GM18519 (cell line): ENCODE results near the gene CSNK1A1.
"Not testable (repeated sequence)": the region's sequence is repeated elsewhere in the genome, so short reads cannot be mapped to it uniquely, and the experiment has no call there.

Experiments used
- ATAC-seq: cut with Tn5 transposase; IDR thresholded peaks from one replicate; pipeline ENCODE4 v1.9.1; 2021; ENCODE audit warnings: mild to moderate bottlenecking, moderate library complexity; ENCODE audit not compliant: unreplicated experiment, low FRiP score

CSNK1A1 gene

DNA sequence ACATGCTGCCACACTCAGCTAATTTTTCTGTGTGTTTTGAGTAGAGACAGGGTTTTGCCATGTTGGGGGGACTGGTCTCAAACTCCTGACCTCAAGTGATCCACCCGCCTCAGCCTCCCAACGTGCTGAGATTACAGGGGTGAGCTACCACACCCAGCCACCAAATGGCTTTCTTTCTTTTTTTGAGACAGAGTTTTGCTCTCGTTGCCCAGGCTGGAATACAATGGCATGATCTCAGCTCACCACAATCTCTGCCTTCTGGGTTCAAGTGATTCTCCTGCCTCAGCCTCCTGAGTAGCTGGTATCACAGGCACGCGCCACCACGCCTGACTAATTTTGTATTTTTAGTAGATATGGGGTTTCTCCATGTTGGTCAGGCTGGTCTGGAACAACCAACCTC is 15.5 kb downstream of the CSNK1A1 start:
- ATAC-seq = not testable (repeated sequence)

DNA sequence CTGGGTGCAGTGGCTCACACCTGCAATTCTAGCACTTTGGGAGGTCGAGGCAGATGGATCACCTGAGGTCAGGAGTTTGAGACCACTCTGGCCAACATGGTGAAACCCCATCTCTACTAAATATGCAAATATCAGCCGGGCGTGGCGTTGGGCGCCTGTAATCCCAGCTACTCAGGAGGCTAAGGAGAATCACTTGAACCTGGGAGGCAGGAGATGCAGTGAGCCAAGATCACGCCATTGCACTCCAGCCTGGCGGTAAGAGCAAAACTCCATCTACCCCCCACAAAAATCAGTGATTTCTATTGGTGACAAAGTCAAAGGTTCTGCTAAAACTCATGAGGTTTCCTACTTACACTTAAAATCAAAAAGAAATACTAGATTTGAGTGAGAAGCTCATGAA is 18.8 kb downstream of the CSNK1A1 start:
- no peak for ATAC-seq

DNA sequence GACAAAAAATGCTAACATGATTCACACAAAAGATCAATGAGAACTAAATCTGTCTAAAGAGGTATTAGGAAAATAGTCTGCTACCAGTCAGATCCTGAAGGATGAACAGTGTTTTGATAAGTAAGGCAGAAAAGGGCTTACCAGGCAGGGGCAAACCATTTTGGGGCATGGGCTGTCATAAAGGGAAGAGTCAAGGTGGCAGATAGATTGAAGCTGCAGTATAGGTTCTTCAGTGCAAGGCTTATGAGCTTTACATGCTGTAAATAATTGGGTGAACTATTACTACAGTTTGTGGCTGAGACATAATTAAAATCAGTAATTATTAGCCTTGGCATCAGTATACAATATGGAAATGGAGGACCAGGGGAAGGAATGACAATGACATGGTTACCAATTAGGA is 21.8 kb downstream of the CSNK1A1 start:
- ATAC-seq = no peak

DNA sequence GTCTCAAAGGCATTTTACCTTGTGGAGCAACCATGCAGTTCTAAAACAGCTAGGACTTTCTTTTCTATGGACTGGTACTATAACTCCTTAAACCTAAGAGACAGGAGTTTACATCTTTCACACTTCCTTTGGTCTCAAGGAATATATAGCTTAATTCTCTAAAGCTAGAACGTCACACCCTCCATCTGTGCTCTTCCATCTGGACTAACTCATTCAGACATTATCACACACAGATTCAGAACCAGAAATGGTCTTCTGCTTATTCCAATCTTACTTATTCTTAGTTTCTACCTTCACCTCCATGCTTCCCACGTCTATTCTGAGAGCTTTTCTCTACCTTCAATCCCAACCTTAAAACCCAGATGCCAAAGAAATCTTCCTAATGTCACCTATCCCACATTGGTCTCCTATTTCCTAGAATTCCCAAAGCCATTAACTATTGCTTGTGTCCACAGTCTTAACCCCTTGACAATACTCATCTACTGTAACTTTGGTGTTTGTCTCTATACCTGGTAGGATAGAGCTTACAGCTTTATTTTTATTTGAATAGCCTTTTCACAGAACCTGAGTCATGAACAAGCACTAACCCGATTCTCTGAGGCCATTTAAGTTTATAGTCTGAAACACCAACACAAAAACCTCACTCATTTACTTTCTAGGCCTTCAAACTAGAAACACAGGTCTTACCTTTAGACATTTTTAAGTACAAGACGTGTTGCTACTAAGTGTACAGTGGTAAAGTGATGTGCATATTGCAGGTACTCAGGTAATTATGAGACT is 22.8 kb downstream of the CSNK1A1 start:
- ATAC-seq = no peak

DNA sequence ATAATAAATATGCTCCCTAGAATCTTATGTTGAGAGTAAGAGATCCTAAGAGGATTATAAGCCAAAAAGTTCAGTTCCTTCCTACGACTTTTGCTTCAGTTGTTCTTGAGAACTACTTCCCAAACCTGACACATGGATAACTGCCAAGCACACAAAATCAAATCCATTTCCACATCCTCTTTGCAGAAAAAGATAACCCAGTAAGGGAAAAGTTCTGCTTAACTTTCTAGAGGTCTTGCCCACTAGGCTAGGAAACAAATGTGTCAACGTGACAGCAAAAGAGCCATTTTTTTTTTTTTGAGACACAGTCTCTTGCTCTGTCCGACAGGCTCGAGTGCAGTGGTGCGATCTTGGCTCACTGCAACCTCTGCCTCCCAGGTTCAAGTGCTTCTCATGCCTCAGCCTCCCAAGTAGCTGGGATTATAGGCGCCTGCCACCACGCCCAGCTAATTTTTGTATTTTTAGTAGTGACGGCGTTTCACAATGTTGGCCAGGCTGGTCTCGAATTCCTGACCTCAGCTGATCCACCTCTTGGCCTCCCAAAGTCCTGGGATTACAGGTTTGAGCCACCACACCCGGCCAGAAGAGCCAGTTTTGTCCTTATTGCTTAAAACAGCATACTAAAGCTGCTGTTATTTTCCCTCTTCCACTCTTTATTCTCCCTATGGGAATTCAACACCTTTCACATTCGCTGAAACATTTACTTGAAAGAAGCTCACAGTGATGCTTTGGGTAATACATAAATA is 24.2 kb downstream of the CSNK1A1 start:
- no peak for ATAC-seq

DNA sequence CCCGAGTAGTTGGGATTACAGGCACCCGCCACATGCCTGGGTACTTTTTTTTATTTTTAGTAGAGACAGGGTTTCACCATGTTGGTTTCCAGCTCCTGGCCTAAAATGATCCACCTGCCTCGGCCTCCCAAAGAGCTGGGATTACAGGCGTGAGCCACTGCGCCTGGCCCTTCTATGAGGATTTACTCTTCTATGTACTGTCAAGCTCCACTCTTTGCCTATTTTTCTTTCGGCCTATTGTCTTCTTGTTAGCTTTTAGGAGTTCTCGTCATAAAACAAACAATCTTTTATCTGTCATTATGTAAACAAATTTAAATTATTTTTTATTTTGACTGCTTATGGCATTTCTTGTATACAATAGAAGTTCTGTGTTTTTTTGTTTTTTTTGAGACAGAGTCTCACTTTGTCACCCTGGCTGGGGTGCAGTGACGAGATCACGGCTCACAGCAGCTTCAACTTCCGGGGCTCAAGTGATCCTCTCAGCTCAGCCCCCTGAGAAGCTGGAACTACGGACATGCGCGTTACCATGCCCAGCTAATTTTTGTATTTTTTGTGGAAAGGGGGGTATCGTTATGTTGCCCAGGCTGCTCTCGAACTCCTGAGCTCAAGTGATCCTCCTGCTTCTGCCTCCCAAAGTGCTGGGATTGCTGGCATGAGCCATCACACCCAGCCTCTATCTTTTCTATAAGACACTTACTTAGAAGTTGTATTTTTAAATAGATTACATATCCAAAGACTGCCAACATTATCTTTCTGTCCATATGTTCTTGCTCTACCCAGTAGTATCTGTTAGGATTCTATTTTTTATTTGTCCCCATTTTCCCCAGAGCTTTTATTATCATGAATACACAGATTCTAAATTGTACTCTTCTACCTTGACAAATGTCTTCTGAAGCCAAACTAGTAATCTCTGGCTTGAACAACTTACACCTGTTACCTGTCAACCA is 29.2 kb downstream of the CSNK1A1 start:
- ATAC-seq = no peak

DNA sequence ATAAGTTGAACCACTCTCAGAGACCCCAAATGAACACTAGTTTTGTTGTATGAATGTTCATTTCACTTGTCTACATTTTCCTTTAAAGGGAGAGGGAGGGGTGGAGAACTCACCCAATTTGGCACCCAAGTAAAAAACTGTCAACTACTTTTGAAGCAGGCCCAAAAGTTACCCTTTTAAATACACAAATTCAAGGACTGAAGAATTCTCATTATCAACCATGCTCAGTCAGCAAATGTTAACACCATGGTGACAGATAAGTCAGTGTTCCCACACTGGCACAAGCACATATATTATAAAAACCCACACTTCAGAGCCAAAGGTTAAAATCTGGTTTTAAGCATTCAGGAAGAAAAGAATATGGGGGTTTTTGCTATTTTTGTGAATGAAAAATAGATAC is 31.6 kb downstream of the CSNK1A1 start:
- no peak for ATAC-seq

DNA sequence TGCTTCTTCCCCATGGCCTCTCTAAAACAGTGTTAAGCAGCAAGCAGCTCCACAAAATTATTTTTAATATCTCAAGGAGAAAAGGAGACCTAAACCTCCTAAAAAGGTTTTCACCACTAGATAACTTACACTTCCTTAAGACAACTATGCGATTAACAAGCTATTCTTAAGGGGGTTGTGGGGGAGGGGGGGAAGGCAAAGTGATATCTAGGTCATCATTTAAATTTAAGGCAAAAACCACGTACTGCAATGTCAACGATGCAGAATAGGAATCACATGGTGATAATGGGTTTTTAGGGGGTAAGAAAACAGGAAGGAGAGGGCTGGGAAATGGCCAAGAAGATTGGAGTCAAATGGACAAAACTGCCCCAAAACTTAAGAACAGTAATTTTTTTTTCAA is 32.6 kb downstream of the CSNK1A1 start:
- ATAC-seq = no peak

DNA sequence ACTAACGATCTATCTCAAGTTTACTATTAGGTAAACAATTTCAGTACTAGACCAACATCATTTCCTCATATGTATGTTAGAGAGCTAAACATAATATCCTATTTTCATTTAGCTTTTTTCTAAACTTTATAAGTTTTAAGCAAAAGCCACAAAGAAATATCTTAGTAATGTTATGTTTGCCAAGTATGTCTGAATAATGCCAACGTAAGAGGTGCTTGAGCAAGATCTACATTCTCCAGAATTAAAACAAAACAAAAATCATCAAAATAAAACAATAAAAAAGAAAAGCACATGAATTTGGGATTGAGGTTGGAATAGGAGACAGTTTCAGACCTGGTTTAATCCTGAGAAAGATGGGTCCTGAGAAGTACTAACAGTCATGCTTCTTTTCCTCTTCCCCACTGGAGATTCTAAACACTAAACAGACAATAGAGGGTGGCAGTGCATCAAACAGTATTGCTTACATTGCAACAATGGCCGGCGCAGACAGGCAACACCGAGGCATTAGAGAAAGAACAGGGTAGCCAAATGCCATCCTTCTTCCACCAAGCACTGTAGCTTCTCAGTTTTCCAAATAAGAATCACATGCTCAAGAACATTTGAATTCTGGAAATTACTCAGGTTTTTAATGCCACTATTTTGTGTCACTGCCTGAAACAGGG is 33.6 kb downstream of the CSNK1A1 start:
- ATAC-seq = no peak

DNA sequence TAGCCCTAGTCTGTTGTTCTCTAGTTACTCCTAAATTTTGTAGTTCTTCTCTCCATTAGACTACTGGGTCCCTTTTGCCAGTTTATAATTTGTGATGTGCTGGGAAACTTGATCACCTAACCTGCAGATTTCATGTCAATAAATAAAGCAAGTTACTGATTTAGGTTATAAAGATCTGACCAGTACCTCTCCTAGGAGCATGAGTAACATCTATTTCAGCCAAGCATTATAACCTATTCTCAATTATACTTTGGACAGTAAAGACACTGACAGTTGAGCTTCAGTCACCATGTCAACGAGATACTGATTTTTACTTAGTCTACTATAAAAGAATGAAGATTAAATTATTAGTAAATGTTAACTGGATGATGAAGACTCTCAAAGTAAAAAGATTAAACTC is 36.7 kb downstream of the CSNK1A1 start:
- ATAC-seq = no peak

DNA sequence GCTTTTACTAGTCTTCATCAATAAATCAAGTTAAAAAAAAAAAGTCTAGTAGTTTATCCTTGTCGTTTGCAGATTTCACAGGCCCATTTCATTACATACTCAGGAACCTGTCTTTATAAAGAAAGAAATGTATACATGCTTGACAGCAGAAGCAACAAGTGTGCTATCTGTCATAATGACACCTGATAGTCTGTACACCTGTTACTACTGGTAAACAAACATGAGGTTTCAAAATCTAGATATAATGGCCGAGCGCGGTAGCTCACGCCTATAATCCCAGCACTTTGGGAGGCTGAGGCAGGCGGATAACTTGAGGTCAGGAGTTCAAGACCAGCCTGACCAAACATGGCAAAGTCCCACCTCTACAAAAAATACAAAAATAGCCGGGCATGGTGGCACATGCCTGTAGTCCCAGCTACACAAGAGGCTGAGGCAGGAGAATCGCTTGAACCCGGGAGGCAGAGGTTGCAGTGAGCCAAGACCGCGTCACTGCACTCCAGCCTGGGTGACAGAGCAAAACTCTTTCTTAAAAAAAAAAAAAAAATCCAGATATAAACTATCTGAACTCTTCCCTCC is 37.8 kb downstream of the CSNK1A1 start:
- ATAC-seq = not testable (repeated sequence)

DNA sequence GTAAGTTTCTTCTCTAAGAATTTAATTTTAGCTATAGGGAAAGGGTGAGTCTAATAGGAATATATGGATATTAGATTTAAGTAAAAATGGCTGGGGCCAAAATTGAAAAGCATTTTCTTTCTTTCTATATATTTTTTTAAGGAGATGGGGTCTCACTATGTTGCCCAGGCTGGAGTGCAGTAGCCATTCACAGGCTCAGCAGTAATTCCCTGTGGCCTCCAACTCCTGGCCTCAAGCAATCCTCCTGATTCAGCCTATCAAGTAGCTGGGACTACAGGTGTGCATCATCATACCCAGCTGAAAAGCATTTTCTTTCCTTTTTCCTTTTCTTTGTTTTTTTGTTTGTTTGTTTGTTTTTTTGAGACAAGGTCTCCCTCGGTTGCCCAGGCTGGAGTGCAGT is 41.1 kb downstream of the CSNK1A1 start:
- no peak for ATAC-seq

DNA sequence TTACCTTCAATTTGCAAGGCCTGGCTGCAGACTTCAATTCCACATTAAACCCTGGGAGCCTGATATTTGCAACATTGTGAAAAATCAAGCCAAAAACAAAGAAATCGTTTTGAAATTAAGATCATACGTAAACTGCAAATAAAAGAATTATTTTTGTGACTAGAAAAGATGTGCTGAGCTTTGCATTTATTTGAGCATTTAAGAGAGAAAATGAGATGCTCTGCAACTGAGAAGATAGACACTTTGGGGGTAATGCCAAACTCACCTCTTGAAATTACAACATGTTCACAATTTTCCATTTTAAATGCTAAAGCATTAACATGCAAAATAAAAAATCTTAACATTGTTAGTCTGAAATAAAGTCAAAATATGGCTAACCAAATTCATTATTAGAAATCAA is 46.6 kb downstream of the CSNK1A1 start:
- no peak for ATAC-seq

DNA sequence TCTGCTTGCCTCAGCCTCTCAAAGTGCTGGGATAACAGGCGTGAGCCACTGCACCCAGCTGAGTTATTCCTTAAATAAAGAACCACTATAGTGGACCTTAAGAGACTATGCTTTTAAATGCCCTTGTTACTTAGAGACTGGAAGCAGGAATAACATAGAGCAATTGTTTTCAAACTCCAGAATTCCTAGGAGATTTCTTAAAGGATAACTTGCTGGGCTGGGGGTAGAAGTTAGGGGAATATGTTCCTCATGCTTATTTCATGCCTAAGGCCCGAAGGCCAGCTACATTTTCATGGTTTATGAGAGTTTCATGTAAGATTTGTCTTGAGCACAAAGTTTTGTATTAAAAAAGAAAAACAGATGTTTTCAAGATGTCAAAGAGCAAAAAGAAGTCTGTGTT is 48.2 kb downstream of the CSNK1A1 start:
- no peak for ATAC-seq

DNA sequence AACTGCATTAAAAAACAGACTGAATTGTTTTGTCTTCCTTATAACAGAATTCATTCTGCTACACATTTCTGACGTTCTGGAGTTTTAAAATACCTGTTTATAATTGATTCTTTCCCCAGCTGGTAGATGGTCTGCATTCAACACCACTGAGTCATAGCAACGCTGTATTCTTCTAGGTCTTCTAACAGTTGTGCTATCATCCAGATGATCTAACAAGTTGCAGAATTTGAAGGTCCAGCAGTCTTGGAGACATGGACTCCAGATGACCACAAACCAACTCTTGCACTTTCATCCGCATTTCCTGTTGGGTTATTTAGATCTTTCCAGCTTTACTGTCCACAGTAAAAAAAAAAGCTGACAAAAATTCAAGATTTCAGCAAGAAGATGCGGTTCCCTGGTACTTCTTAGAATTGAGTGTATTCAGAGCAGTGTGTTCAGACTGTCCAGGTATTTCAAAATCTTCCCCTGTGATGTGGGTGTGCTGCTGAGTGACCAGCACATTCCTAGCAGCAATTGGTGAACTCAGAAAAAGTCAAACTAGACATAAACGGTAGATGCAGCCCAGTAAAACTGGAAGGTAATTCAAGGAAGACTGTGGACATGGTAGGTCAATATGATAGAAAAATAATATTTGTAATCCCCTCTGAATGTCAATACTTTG is 50.2 kb downstream of the CSNK1A1 start:
- no peak for ATAC-seq

DNA sequence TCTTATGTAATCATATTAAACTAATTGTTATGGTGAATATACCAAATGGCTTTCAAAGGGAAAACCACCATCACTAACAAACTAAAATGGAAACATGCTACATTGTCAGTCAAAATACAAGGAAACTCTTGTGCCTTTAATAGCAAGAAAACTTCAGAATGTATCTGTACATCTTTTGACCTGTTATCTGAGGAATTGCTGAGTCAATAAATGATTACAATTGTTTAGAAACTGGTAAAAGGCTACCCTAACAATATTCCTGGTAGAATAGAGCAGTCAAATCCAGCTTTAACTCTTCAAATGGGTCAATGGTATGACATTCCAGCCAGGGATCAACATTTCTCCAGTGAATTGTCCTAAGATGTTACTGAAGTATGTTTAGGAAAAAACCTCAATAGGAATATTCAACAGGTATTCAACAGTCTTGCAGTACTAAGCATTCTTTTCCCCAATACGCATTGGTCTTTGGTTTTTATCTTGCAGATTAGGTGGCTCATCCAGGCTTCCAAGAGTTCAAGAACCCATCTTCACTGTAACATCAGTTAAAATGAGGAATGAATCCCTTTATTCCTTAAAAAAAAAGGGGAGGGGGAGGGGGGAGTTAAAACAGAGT is 52.4 kb downstream of the CSNK1A1 start:
- no peak for ATAC-seq

DNA sequence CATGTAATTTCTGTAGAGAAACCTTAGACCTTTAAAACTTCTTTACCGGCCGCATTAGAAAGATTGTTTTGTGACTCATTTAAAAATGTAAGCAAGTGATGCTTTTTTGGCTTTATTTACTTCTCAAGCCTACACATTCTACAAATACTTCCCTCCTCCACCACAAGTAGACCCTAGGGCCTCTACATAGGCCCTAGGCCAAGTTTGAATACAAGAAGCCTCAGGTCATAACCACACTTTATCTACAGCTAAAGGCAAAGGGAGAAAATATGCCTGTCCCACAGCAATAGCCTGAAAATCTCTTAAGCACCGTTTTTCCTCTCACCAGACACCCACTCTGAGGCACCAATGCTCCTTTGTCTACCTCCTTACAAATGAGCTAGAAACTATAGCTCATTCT is 53.9 kb downstream of the CSNK1A1 start:
- no peak for ATAC-seq

DNA sequence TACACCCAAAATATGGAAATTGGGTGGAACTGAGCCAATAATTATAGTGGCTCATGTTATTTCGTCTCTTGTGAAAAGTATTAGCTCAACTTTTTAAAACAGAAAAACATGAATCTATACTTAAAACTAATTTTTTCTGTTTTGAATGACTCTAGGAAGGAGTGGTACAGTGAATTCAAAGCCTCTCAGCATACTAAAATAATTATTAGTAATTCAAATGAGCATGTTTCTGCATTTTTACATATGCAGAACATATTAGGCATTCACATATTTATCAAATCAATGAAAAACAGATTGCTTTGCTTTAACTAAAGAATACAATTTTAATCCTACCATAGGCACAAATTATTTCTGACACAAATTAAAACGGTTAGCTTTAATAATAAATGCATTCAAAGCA is 54.3 kb downstream of the CSNK1A1 start:
- ATAC-seq = no peak

DNA sequence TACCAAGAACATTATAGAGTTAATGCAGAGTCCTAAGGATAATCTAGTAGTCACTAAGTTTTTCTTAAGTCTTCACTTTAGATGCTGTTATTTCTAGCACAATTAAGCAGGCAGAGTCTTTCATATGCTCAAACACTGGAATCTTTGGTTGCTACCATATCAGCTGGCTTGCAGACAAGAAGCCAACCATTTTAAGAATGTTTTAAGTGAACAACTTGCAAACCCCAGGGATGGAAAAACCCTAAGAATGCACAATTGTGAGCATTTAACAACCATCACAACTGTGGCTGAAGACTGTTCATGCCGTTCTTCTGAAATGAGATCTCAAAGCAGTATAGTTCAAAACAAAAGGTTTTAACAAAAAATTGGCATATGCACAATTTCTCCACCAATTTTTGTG is 55.1 kb downstream of the CSNK1A1 start:
- ATAC-seq = no peak
